ENCODE results near the gene RFESD.

DNA sequence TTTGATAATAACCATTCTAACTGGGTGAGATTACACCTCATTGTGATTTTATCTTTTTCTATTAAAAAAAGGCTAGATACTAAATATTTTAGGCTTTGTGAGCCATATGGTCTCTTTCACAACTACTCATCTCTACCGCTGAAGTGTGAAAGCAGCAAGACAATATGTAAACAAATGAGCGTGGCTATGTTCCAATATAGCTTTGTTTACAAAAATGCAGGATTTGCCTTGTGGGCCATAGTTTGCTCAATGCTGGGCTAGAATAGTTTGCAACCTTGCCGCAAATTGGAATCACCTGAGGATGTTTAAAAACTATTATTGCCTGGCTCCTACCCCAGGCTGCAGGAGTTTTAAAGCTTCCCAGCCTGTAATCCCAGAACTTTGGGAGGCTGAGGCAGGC, 36.9 kb upstream of the RFESD start:
- TF ChIP-seq POLR2AphosphoS5 (IDR thresholded peaks at IDR 0.05; ENCODE audit: low read depth, low read length): no peak
- TF ChIP-seq, protein P1, sequence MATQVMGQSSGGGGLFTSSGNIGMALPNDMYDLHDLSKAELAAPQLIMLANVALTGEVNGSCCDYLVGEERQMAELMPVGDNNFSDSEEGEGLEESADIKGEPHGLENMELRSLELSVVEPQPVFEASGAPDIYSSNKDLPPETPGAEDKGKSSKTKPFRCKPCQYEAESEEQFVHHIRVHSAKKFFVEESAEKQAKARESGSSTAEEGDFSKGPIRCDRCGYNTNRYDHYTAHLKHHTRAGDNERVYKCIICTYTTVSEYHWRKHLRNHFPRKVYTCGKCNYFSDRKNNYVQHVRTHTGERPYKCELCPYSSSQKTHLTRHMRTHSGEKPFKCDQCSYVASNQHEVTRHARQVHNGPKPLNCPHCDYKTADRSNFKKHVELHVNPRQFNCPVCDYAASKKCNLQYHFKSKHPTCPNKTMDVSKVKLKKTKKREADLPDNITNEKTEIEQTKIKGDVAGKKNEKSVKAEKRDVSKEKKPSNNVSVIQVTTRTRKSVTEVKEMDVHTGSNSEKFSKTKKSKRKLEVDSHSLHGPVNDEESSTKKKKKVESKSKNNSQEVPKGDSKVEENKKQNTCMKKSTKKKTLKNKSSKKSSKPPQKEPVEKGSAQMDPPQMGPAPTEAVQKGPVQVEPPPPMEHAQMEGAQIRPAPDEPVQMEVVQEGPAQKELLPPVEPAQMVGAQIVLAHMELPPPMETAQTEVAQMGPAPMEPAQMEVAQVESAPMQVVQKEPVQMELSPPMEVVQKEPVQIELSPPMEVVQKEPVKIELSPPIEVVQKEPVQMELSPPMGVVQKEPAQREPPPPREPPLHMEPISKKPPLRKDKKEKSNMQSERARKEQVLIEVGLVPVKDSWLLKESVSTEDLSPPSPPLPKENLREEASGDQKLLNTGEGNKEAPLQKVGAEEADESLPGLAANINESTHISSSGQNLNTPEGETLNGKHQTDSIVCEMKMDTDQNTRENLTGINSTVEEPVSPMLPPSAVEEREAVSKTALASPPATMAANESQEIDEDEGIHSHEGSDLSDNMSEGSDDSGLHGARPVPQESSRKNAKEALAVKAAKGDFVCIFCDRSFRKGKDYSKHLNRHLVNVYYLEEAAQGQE (IDR thresholded peaks at IDR 0.05; ENCODE audit: insufficient read depth in 1 of 2, low read depth in 2 of 2, low read length in 2 of 2): no peak
- TF ChIP-seq TAF1 (IDR thresholded peaks at IDR 0.05; ENCODE audit: borderline replicate concordance, insufficient read depth, low read length): no peak

Measured in PFSK-1 (cell line).